ENCODE results near the gene PMM1. TPM values are rescaled to one million over a fixed set of nuclear protein-coding genes. Genes with fewer than 3 reads are reported as not detected.
"Not testable (repeated sequence)": the region's sequence is repeated elsewhere in the genome, so short reads cannot be mapped to it uniquely, and the experiment has no call there.

PMM1 gene
- total and polyA plus RNA-seq, 8 donors, result 36.5 to 56.7 (median 50.5) TPM

- DNase-seq (no peak), ATAC-seq (no peak)
- intact Hi-C loops (cut with DNase I), result no loop called here
- no peak overlapping the region for H3K4me3 ChIP-seq
- H3K9me3 ChIP-seq, result no peaks in the 10 kb centered on the region
- no peak overlapping the region for H3K27ac ChIP-seq
- peaks cover 0 to 43% of the 10 kb centered on the region in 2 donors for H3K36me3 ChIP-seq
- H3K4me1 ChIP-seq, result no peaks in the 10 kb centered on the region
- H3K27me3 ChIP-seq, result no peaks in the 10 kb centered on the region
- no peak for TF ChIP-seq CTCF (IDR thresholded peaks at IDR 0.05)
Measured at GRCh38 chr22:41598891-41599635, 9.4 kb upstream of the PMM1 start.

- ATAC-seq, result peak; percentile 19
- Histone ChIP-seq H3K9me3 (no peaks in the 10 kb centered on the region), H3K27ac (no peak overlapping the region), H3K27me3 (no peaks in the 10 kb centered on the region), H3K4me3 (no peak overlapping the region), H3K4me1 (no peaks in the 10 kb centered on the region), H3K36me3 (peaks cover 0 to 34% of the 10 kb centered on the region in 2 donors)
- DNase-seq, result no peak
- no peak for TF ChIP-seq CTCF (IDR thresholded peaks at IDR 0.05)
- intact Hi-C loops (cut with DNase I), result no loop called here
Measured at GRCh38 chr22:41598081-41598480, 8.4 kb upstream of the PMM1 start.

GRCh38 chr22:41597635-41597953 is 8.0 kb upstream of the PMM1 start:
- no peaks in the 10 kb centered on the region for H3K27me3 ChIP-seq
- no peak overlapping the region for H3K27ac ChIP-seq
- ATAC-seq (no peak), DNase-seq (no peak)
- H3K4me3 ChIP-seq, result no peak overlapping the region
- H3K4me1 ChIP-seq, result no peaks in the 10 kb centered on the region
- H3K36me3 ChIP-seq, result peaks cover 0 to 29% of the 10 kb centered on the region in 2 donors
- no peak for TF ChIP-seq CTCF (IDR thresholded peaks at IDR 0.05)
- H3K9me3 ChIP-seq, result no peaks in the 10 kb centered on the region
- intact Hi-C loops (cut with DNase I), result no loop called here

- peak in 3 of 4 donors; percentile 61 to 83 (median 64) for DNase-seq
- Histone ChIP-seq H3K27me3 (no peaks in the 10 kb centered on the region), H3K9me3 (no peaks in the 10 kb centered on the region), H3K4me1 (no peaks in the 10 kb centered on the region), H3K4me3 (no peak overlapping the region), H3K36me3 (peaks cover 0 to 23% of the 10 kb centered on the region in 2 donors), H3K27ac (no peak overlapping the region)
- peak; percentile 66 to 70 for TF ChIP-seq CTCF (IDR thresholded peaks at IDR 0.05)
- peak; percentile 99 for ATAC-seq
- intact Hi-C loops (cut with DNase I), result no loop called here
Measured at GRCh38 chr22:41596776-41597634, 7.4 kb upstream of the PMM1 start.

GRCh38 chr22:41595703-41596102 is 6.1 kb upstream of the PMM1 start:
- DNase-seq (no peak), ATAC-seq (no peak)
- intact Hi-C loops (cut with DNase I), result no loop called here
- Histone ChIP-seq H3K4me1 (no peaks in the 10 kb centered on the region), H3K9me3 (no peaks in the 10 kb centered on the region), H3K36me3 (peaks cover 0 to 10% of the 10 kb centered on the region in 2 donors), H3K27ac (no peak overlapping the region), H3K27me3 (no peaks in the 10 kb centered on the region), H3K4me3 (no peak overlapping the region)
- no peak for TF ChIP-seq CTCF (IDR thresholded peaks at IDR 0.05)

GRCh38 chr22:41593336-41593960 is 3.8 kb upstream of the PMM1 start:
- intact Hi-C loops (cut with DNase I); H3K9me3 ChIP-seq; H3K36me3 ChIP-seq; H3K27ac ChIP-seq; H3K27me3 ChIP-seq; H3K4me3 ChIP-seq; ATAC-seq; H3K4me1 ChIP-seq: not testable (repeated sequence)
- peak in 1 of 4 donors; percentile 75 for DNase-seq
